GM19240 (cell line): ENCODE measurements around the gene TXNDC12.
"Not testable (repeated sequence)": the region's sequence is repeated elsewhere in the genome, so short reads cannot be mapped to it uniquely, and the experiment has no call there.

Experiments
- DNase-seq: peaks from one replicate; pipeline ENCODE4 v3.0.0; 2011; ENCODE audit warnings: low spot score; ENCODE audit not compliant: insufficient read length

The TXNDC12 gene

GRCh38 chr1:52049337-52049736 is 5.7 kb downstream of the TXNDC12 start:
- not testable (repeated sequence) for DNase-seq

GRCh38 chr1:52045666-52046195 is 9.3 kb downstream of the TXNDC12 start:
- not testable (repeated sequence) for DNase-seq

GRCh38 chr1:52045236-52045635 is 9.8 kb downstream of the TXNDC12 start:
- DNase-seq: no peak

GRCh38 chr1:52041551-52042185 is 13.3 kb downstream of the TXNDC12 start:
- no peak for DNase-seq

- DNase-seq: no peak
These were observed 17.1 kb downstream of the TXNDC12 start for GRCh38 chr1:52037909-52038308.

- DNase-seq: no peak
These were observed 17.6 kb downstream of the TXNDC12 start for GRCh38 chr1:52037402-52037814.

- no peak for DNase-seq
These were observed 21.0 kb downstream of the TXNDC12 start for GRCh38 chr1:52034050-52034384.

GRCh38 chr1:52033190-52034049 is 21.6 kb downstream of the TXNDC12 start, which contains the start of gene KTI12:
KTI12 (minus strand) TSS chr1:52033810; CDS start chr1:52033761, 49 bp downstream.
- peak; percentile 83 for DNase-seq

GRCh38 chr1:52032785-52033131 is 22.2 kb downstream of the TXNDC12 start:
- DNase-seq: no peak

- no peak for DNase-seq
These were observed 22.7 kb downstream of the TXNDC12 start for GRCh38 chr1:52032124-52032784.

GRCh38 chr1:52028839-52029238 is 26.2 kb downstream of the TXNDC12 start:
- not testable (repeated sequence) for DNase-seq

- DNase-seq: no peak
These were observed 26.7 kb downstream of the TXNDC12 start for GRCh38 chr1:52028328-52028727.

- DNase-seq: no peak
These were observed 28.7 kb downstream of the TXNDC12 start for GRCh38 chr1:52026278-52026677.

- no peak for DNase-seq
These were observed 32.9 kb downstream of the TXNDC12 start for GRCh38 chr1:52022133-52022532.

GRCh38 chr1:52008071-52008809 is 46.8 kb downstream of the TXNDC12 start:
- DNase-seq: no peak

- no peak for DNase-seq
These were observed 47.6 kb downstream of the TXNDC12 start for GRCh38 chr1:52007215-52008002.

- not testable (repeated sequence) for DNase-seq
These were observed 48.9 kb downstream of the TXNDC12 start for GRCh38 chr1:52006081-52006553.

GRCh38 chr1:52005548-52005947 is 49.4 kb downstream of the TXNDC12 start:
- DNase-seq: not testable (repeated sequence)

- DNase-seq: no peak
These were observed 51.1 kb downstream of the TXNDC12 start for GRCh38 chr1:52003877-52004276.
